GM19467 (cell line): ENCODE results near the gene MTHFSD.

Experiments used
- ATAC-seq: cut with Tn5 transposase; IDR thresholded peaks from one replicate; pipeline ENCODE4 v1.9.1; 2021; ENCODE audit warnings: mild to moderate bottlenecking, moderate library complexity; ENCODE audit not compliant: unreplicated experiment

The MTHFSD gene

DNA sequence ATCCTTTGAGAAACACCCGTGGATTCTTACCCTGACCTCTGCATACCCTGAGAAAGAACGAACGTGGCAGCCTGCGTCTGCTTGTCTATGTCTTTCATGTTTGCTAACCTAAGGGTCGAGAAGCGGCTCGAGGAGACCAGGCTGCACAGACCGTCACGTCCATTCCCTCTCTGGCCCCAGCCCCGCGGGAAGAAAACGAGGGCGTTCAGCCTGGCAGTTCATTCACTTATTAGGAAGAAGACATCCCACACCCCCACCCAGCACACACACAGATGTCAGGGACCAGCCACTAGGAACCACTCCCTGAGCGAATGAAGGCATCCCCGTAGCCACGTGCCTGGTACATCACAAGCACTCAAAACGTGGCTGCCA lies 655 bp upstream of the MTHFSD start:
- ATAC-seq: no peak

DNA sequence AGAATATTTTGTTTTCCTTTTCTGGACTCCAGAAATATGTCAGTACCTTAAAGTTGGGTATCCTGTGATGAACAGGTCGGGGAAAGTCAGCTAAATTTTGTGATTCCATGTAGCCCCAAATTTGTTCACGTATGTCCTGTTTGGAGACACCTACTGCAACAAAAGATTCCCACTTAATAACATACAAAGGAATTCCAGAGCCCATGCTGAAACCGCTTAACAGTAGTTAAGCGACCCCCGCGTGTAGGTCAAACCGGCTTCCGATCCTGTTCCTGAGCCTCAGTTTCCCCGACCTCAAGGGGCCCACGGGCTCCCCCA lies 477 bp downstream of the MTHFSD start:
- no peak for ATAC-seq

DNA sequence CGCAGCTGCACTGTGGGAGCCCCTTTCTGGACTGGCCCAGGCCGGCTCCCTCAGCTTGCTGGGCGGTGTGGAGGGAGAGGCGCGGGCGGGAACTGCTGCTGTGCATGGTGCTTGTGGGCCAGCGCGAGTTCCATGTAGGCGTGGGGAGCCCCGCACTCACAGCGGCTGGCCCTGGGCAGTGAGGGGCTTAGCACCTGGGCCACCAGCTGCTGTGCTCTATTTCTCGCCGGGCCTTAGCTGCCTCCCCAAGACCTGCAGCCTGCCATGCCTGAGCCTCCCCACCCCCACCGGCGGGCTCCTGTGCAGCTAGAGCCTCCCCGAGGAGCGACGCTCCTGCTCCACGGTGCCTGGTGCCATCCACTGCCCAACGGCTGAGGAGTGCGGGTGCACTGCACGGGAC lies 1.7 kb downstream of the MTHFSD start:
- no peak for ATAC-seq

DNA sequence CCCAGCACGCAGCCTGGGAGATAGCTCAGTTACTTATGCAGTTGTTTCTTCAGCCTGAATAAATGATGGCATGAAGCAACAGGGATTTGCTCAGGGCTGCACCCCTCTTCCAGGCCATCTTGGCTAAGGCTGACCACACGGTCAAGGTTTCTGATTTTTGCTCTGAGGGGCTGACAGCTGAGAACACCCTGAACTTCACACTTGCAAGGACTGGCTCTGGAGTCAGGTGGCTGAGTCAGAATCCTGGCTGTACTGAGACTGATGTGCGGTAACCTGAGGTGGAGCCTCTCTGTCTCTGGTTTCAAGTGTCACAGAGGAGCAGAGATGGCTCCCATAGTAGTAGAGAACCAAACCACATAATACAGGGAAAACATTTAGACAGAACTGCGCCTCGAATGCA lies 4.8 kb downstream of the MTHFSD start:
- ATAC-seq: no peak

DNA sequence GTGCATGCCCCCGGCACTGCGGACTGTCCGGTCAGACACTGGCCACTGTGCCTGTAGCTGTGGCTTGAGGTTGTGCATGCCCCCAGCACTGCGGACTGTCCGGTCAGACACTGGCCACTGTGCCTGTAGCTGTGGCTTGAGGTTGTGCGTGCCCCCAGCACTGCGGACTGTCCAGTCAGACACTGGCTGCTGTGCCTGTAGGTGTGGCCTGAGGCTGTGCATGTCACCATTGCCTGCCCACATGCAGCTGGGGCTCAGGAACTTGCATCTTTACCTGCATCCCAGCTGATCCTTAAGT lies 5.2 kb downstream of the MTHFSD start:
- no peak for ATAC-seq

DNA sequence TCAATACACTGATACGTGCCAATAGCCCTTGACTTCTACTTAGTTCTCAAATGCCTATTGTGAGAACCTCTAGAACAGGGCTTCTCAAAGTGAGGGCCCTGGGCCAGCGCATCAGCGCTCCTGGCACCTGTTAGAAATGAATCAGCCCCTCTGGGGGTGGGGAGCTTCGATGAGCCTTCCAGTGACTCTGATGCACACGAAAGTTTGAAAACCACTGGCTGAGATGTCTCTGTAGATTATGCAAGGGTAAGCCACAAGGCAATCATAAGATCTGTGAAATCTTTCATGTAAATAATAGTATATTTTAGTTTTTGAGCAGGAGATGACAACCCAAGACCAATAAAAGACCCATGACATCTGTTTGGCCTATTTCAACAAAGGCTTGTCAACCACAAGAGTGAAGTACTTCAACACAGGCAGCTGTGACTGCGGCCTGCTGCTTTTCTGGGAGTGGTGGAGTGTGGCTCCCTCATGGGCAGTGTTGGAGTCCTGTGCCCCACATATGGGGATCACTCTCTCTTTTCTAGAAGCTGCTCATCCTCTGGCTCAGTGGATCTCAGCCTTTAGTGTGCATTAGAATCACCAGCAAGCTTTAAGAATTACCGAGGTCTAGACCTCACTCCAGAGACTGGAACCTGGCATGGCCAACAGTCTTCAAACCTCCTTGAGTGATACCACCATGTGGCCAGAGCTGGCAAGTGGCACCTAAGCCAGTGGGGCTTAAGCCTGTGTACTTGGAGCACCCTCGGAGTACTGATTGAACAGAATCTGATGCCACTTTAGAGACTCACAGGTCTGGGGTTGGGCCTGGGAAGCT lies 5.8 kb downstream of the MTHFSD start:
- ATAC-seq: no peak

DNA sequence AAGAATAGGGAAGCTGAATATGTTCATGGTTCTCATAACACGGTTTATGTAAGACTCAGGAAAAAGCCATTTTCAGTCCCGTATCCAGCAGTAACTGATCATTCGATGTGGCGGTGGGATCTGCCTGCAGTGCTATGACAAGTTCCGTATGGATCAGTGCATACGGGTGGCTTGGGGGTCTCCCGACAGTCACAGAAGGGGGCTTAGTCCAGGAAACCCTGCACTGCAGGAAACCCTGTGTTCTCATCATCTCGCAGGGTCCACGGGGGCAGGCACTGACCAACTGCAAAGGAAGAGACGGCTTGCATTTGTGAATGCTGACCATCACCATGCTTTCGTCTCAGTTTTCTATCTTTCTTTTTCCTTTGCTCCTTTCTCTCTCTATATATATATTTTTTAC lies 7.7 kb downstream of the MTHFSD start:
- no peak for ATAC-seq

DNA sequence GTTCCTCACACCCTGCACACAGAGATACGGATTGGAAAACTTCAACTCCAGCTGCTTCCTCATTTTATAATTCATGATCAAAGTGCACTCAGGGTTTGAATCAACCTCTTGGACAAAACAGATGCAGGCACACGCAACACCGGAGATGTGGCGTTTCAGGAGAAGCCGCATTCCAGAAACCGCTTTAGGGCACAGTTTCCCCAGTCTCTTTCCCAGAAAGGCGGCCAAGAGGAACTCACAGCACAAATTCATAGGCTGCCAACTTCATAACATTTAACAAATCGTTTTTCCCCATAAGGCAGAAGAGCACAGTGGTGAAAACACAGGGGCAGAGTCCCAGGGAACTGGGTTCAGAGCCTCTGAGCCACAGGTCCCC lies 8.4 kb downstream of the MTHFSD start:
- no peak for ATAC-seq

DNA sequence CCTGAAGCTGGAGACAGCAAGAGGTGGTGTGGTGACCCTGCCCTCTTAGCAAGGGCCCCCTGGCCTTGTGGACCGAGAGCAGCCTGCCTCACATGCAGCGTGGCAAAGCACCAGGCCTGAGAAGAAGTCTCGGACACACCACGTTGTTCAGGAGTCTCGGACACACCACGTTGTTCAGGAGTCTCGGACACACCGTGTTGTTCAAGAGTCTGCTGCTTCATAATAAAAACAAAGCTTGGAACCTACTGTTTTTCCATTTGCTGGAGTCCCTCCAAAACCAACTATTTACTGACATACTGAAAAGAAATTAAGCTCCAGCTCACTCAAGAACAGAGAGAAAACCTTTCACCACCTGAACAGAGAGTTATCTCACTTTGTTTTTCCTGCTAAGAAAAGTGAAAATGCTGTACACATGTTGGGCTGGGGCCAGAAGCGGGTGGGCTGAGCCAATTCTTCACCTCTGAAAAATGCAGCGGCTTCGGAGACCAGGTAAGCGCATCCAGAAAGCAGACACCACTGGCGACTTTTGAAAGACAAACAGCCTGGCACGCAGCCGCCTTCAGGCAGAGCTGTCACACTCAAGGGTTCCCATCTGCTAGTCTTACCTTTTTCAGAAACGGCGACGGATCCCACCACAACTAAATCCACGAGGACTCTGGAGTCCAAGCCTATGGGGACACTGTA lies 8.9 kb downstream of the MTHFSD start:
- ATAC-seq: no peak

DNA sequence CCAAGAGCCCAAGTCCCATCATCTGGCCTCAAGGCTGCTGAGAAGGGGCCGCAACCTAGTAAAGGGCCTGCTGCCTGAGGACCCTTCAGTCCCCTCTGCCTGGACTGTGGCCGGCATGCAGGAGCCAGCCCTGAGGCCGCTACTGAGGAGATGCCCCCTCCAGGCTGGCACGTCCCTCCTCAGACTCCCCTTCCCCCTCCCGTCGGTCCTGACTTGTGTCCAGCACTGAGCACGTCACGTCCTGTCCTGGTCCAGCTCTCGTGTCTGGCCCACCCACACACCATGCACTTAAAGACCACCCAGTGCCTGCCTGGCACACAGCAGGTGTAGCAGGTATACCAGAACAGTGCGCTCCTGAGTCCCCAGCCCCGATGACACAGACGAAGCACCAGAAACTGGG lies 9.6 kb downstream of the MTHFSD start:
- no peak for ATAC-seq

DNA sequence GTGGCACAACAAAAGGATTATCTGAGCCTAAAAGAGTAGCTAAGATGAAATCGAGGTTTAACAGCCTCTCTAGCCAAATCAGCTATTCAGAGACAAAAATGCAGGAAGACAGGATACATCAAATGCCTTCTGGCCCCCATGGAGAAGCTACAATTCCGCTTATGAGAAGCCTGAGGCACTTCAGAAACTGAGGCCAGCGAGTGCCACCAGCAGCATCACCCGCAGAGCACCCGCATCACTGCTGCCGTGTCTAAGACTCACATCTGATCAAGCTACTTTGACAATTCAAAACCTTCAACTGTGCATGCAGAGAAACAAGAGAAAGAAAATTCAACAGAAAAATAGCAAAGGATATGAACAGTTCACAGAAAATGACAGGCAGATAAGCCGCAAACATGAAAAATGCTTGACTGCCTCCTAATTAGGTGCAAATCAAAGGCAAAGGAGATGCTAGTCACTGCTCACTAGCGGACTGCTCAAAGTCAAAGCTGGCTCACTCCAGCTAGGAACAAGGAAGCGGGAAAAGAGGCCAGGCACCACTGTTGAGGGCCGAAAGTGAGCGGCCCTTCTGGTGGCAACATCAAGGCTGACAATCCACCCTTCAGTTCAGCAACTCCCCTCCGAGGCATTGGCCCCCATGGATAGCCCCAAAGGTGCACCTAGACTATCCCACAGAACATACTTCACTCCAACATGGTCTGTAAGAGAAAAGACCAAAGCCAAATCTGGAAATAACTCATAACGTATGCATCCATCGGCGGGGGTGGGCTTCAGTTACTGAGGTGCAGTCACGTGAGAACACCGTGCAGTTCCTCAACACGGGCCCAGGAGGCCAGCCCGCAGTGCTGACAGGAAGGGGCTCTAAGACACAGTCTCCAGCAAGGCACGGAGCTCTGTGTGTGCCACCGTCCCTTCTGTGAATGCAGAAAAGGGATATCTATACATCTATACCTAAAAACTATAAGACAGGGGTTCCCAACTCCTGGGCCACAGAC lies 12.0 kb downstream of the MTHFSD start:
- ATAC-seq: no peak

DNA sequence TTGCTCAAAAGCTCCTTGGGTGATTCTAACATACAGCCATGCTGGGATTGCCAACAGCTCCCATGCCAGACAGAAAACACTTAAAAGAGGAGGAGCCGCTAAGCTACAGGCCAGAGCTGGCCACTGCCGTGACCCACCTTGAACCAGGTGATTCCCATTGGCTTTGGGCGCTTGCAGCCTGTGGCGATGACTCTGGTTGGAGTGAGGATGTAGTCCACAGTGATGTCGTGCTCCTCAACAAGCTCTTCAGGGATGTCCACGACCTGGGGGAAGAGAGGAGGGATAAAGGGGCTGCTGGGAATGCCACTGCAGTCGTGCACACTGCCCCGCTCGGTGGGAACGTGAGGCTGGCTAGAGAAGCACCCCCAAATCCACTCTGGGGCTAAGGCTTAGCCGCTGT lies 13.5 kb downstream of the MTHFSD start:
- ATAC-seq: no peak

DNA sequence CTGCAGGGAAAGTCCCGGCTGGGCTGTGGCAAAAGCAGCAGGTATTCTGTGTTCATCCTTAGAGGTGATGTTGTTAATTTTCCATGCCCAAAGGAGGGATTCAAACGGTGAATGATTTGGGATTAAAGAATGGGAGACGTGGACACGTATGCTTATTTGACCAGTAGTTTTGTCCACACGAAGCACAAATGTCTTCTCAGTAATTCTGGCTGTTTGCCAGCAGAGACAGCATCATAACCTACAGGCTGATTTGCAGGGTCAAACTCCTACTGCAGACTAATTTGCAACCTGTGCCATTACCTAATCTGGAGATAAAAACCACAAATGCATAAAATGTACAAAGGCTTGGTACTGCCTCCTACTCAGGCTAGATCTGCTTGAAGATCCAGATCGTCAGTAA lies 14.1 kb downstream of the MTHFSD start:
- ATAC-seq: no peak

DNA sequence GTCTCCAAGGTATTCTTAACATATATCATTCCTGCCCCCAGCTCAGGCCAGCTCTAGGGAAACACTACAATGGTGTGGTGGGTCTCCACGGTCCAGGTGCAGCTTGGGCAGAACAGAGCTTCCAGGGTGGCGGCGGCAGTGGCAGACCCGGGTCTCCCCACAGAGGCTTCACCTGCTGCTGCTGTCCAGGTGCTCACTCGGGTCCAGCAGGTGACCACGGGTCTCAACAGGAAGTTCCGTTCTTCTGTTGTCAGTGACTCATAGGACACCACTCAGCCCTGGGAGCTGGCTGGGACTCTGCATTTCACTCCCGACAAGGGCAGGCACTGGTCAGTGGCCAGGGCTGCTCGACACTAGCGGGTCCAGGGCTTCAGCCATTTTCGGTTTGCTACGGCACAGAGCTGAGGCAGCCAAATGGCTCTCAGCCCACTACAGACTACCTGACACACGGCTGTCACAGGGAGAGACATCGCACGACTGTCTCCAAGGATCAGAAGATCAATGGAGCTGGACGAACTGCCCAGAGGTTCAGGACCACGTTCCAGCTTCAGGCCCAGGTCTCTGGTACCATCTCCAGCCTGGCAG lies 16.7 kb downstream of the MTHFSD start:
- ATAC-seq: no peak

DNA sequence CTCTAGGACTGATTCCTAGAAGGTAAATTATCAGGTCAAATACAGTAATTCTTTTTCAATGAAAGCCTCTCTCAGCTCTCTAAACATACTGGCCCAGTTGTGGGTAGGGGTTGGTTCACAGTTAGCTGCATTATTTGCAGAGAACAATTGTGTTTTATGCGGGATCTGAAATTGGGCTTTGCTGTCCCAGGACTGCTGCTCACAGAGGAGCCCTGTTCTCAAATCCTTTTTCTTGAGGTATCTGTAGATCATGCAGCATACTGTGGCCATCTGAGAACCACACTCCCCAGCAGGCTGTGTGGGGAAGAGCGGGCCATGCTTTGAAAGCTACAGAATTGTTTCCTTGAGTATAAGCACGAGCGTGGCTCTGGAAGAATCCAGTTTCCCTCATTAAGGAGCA lies 17.5 kb downstream of the MTHFSD start:
- ATAC-seq: no peak

DNA sequence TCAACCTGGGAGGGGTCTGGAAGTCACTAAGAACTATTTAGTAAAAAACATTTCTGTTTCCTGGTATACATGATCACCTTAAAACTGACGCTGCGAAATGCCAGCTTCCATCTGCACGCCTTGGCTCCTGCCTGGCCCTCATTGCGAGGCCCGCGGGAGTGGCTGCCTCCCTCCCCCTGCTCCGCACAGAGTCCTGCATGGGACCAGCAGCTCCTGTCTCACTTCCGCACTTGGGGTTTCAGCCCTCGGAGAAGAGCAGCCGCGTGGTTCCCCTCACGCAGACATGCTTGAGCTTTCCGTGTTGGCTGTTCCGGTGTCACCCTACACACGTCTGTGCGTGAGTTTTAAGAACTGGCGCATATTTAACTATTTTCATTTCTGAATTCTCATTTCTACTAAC lies 18.4 kb downstream of the MTHFSD start:
- no peak for ATAC-seq

DNA sequence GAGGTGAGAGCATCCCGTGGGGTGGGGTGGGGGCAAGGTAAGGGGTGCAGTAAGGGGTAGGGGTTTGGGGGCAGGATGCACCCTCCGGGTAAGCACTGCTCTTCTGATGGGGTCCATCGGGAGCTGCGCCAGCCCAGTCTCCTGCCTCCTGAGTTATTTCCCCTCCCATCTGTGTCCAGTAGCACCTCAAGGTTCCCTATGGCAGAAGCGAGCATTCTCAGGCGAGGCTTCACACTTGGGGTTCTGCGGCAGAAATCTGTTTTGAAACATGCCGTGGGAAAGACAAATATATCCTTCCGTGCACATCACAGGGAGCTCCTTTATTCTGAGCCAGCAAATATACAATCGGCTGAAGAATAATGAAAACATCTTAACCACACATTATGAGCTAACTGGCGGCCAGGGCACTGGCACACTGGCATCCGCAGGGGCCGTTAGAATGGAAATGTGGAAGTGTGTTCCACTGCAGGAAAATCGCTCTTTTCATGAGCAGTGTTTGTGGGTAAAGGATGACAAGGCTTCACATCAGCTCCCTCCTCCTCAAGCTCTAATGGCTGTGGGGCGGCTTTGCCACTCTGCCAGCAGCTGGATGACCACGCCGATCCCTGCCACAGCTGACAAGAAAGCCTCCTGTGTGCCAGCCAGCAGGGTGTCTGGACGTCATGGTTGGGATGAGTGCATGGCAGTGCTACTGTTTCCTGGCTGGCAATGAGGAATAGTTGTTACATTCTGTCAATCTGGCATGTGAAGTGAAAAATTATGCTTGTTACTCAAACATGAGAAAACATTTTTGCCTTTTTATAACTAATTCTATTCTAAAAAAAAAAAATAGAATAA lies 20.0 kb downstream of the MTHFSD start:
- ATAC-seq: no peak

DNA sequence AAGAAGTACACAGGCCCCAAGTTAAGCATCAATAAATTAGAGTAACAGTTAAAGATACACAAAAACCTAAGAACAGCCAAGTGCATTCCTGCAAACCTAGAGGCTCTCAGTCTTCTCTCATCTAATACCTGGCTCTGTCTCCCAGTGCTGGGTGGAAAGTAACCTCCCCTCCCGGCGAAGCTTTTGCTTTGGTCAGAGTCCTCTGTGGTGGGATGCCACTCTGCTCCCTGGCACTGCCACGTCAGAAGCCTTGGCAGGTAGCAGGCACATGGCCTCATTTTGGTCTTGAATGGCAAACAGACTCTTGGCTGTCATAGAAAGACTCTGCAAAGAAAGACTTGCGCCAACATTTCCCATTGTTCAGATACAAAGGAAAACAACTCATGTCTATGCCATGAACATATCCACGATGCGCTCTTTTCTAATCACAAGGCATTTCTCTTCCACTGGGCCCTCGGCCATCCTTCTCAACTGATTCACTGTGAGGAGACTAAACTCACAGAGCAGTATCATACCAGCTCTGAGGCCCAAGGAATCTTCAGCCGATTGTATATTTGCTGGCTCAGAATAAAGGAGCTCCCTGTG lies 21.2 kb downstream of the MTHFSD start:
- no peak for ATAC-seq

DNA sequence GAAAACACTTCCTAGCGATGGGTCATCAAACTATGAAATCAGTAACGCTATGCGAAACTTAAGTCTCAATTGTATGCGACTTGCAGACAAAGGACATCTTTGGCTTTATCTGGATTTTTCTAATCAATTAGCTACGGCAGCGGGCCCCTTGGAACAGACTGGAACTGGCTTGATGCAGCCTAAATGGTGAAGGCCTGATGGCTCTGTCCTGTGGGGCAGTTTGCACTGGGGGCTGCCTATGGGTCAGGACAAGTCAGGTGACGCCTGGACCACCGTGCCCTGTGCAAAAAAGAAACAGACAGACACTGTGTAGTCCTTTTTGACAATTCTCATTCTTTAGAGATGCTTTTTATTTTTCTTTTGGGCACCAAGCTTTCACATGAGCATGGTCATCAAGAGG lies 22.0 kb downstream of the MTHFSD start:
- no peak for ATAC-seq

DNA sequence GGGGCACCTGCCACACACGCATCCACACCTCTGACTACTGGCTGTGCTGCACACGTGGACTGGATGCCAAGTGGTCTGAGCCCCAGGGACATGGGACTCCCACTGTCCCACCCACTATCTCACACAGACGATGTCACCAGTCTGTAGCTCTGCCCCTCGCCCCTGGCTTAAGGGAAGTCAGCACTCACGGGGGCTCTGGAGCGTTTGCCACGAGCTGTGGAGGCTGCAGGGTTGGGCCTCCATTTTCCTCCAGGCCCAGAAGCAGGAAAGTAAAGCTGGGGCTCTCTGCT lies 22.6 kb downstream of the MTHFSD start:
- ATAC-seq: no peak
